ENCODE data around the gene TMOD2. TPM values are rescaled to one million over a fixed set of nuclear protein-coding genes. Genes with fewer than 3 reads are reported as not detected.

Gene TMOD2
- polyA plus RNA-seq, 3 donors = 5.8 to 12.7 (median 6.2) TPM

DNA sequence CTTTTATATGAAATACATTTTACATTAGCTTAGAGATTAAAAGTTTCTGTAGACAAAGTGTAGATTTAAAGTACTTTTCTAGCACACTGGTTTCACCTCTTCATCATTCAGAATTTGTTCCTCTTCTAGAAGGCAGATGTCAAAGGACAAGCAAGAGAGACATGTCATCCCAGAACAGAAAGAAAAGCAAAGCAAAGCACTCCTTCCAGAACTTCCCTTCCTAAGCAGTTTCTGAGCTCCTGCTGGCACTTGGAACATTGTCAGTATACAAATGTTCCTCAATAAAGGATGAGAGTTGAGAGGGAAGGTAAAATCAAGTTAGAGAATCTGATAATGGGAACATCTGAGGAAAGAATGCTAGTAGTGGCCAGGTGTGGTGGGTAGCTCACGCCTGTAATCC, 104.2 kb downstream of the TMOD2 start:
- WGBS (ENCODE audit: insufficient coverage) = no CpG with 5 or more reads among the region's 1 CpG

GRCh38 chr15:51856714-51857380, 105.5 kb downstream of the TMOD2 start:
- WGBS (ENCODE audit: insufficient coverage) = 69% methylated on average over 2 of the region's 5 CpGs
- Mint-ChIP-seq H3K4me1 (peaks cover 34% of the 10 kb centered on the region), H3K27me3 (ENCODE audit: low read depth in 3 of 3) (no peaks in the 10 kb centered on the region), H3K36me3 (peaks cover 12 to 24% of the 10 kb centered on the region in 2 donors), H3K9me3 (no peaks in the 10 kb centered on the region), H3K4me3 (no peak overlapping the region), H3K27ac (peak overlapping the region in 1 of 7 donors; percentile 10)
- no peak for TF ChIP-seq CTCF (IDR thresholded peaks at IDR 0.05)
- peaks cover 100% of the 10 kb centered on the region for H4K20me1 ChIP-seq (ENCODE audit: insufficient read depth, low read length)
- H3K36me3 ChIP-seq (replicated peaks in 1 of 2; ENCODE audit: control insufficient read depth in 1 of 2, insufficient read depth in 2 of 2, low read length in 2 of 2) = peaks cover 0 to 4% of the 10 kb centered on the region in 2 donors
- no peak overlapping the region for H3K4me2 ChIP-seq (replicated peaks; ENCODE audit: extremely low read depth, low read length, poor library complexity, severe bottlenecking)
- no peak overlapping the region for H2AFZ ChIP-seq (ENCODE audit: insufficient read depth, low read depth, low read length, poor library complexity, severe bottlenecking)
- no peaks in the 10 kb centered on the region for H3K27me3 ChIP-seq (ENCODE audit: control insufficient read depth in 2 of 2, insufficient read depth in 2 of 2, low read length in 2 of 2)
- H3K9ac ChIP-seq (ENCODE audit: insufficient read depth, low read length, poor library complexity, severe bottlenecking) = no peak overlapping the region
- DNase-seq = no peak
- intact Hi-C loops (cut with micrococcal nuclease) = no loop called here
- no peak overlapping the region for H3K4me3 ChIP-seq (replicated peaks in 1 of 3; ENCODE audit: low read depth in 2 of 3, low read length in 3 of 3)
- peaks cover 0 to 11% of the 10 kb centered on the region in 2 donors for H3K4me1 ChIP-seq (ENCODE audit: control insufficient read depth in 1 of 2, insufficient read depth in 2 of 2, low read length in 2 of 2)
- no peak overlapping the region for H3K27ac ChIP-seq (ENCODE audit: low read depth in 1 of 2, low read length in 2 of 2)
- H3K9me3 ChIP-seq (replicated peaks in 1 of 2; ENCODE audit: control insufficient read depth in 1 of 2, insufficient read depth in 1 of 2, low read length in 2 of 2) = no peaks in the 10 kb centered on the region
- H3K79me2 ChIP-seq (ENCODE audit: insufficient read depth, low read length) = peaks cover 98% of the 10 kb centered on the region

More for the DNA sequence above, 104.2 kb downstream of the TMOD2 start:
- Histone ChIP-seq H3K27ac (ENCODE audit: low read depth in 1 of 2, low read length in 2 of 2) (no peak overlapping the region), H4K20me1 (ENCODE audit: insufficient read depth, low read length) (peaks cover 100% of the 10 kb centered on the region), H3K4me2 (replicated peaks; ENCODE audit: extremely low read depth, low read length, poor library complexity, severe bottlenecking) (no peak overlapping the region), H3K4me3 (replicated peaks in 1 of 3; ENCODE audit: low read depth in 2 of 3, low read length in 3 of 3) (no peak overlapping the region), H3K79me2 (ENCODE audit: insufficient read depth, low read length) (peaks cover 99% of the 10 kb centered on the region), H3K9ac (ENCODE audit: insufficient read depth, low read length, poor library complexity, severe bottlenecking) (no peak overlapping the region), H3K4me1 (ENCODE audit: control insufficient read depth in 1 of 2, insufficient read depth in 2 of 2, low read length in 2 of 2) (peaks cover 0 to 7% of the 10 kb centered on the region in 2 donors), H3K9me3 (replicated peaks in 1 of 2; ENCODE audit: control insufficient read depth in 1 of 2, insufficient read depth in 1 of 2, low read length in 2 of 2) (no peaks in the 10 kb centered on the region), H3K27me3 (ENCODE audit: control insufficient read depth in 2 of 2, insufficient read depth in 2 of 2, low read length in 2 of 2) (no peaks in the 10 kb centered on the region), H2AFZ (ENCODE audit: insufficient read depth, low read depth, low read length, poor library complexity, severe bottlenecking) (no peak overlapping the region), H3K36me3 (replicated peaks in 1 of 2; ENCODE audit: control insufficient read depth in 1 of 2, insufficient read depth in 2 of 2, low read length in 2 of 2) (peaks cover 0 to 4% of the 10 kb centered on the region in 2 donors)
- H3K27ac Mint-ChIP-seq = peak overlapping the region in 1 of 7 donors; percentile 32
- intact Hi-C loops (cut with micrococcal nuclease) = no loop called here
- H3K27me3 Mint-ChIP-seq (ENCODE audit: low read depth in 3 of 3) = no peaks in the 10 kb centered on the region
- H3K9me3 Mint-ChIP-seq = no peaks in the 10 kb centered on the region
- H3K4me3 Mint-ChIP-seq = no peak overlapping the region
- peaks cover 12 to 24% of the 10 kb centered on the region in 2 donors for H3K36me3 Mint-ChIP-seq
- TF ChIP-seq CTCF (IDR thresholded peaks at IDR 0.05) = no peak
- peaks cover 30% of the 10 kb centered on the region for H3K4me1 Mint-ChIP-seq
- no peak for DNase-seq

Data from CD14-positive monocyte (primary cell).